HG03342 (cell line): ENCODE data around the gene TBC1D4.
"Not testable (repeated sequence)": the region's sequence is repeated elsewhere in the genome, so short reads cannot be mapped to it uniquely, and the experiment has no call there.

ENCODE experiments used
- ATAC-seq: cut with Tn5 transposase; IDR thresholded peaks from one replicate; pipeline ENCODE4 v1.9.1; 2021; ENCODE audit warnings: mild to moderate bottlenecking, moderate library complexity; ENCODE audit not compliant: unreplicated experiment

Gene TBC1D4

GRCh38 chr13:75455962-75456361 lies 26.0 kb downstream of the TBC1D4 start:
- no peak for ATAC-seq

GRCh38 chr13:75454497-75454896 lies 27.5 kb downstream of the TBC1D4 start:
- ATAC-seq, result no peak

- no peak for ATAC-seq
Measured at GRCh38 chr13:75452564-75452963, 29.4 kb downstream of the TBC1D4 start.

GRCh38 chr13:75447493-75447892 lies 34.5 kb downstream of the TBC1D4 start:
- ATAC-seq, result no peak

- no peak for ATAC-seq
Measured at GRCh38 chr13:75446874-75447273, 35.1 kb downstream of the TBC1D4 start.

GRCh38 chr13:75445717-75446499 lies 36.1 kb downstream of the TBC1D4 start:
- ATAC-seq, result no peak

- no peak for ATAC-seq
Measured at GRCh38 chr13:75444016-75444415, 38.0 kb downstream of the TBC1D4 start.

- ATAC-seq, result no peak
Measured at GRCh38 chr13:75443356-75443958, 38.5 kb downstream of the TBC1D4 start.

- ATAC-seq, result no peak
Measured at GRCh38 chr13:75442736-75443234, 39.2 kb downstream of the TBC1D4 start.

- no peak for ATAC-seq
Measured at GRCh38 chr13:75440100-75440499, 41.9 kb downstream of the TBC1D4 start.

- ATAC-seq, result no peak
Measured at GRCh38 chr13:75437582-75438318, 44.2 kb downstream of the TBC1D4 start.

GRCh38 chr13:75434126-75434525 lies 47.8 kb downstream of the TBC1D4 start:
- not testable (repeated sequence) for ATAC-seq

GRCh38 chr13:75432811-75433244 lies 49.1 kb downstream of the TBC1D4 start:
- no peak for ATAC-seq

- ATAC-seq, result no peak
Measured at GRCh38 chr13:75432045-75432444, 49.9 kb downstream of the TBC1D4 start.

GRCh38 chr13:75430436-75431209 lies 51.3 kb downstream of the TBC1D4 start:
- ATAC-seq, result no peak

GRCh38 chr13:75426421-75426820 lies 55.5 kb downstream of the TBC1D4 start:
- no peak for ATAC-seq

- peak; percentile 86 for ATAC-seq
Measured at GRCh38 chr13:75425216-75426009, 56.6 kb downstream of the TBC1D4 start.

GRCh38 chr13:75423946-75424345 lies 58.0 kb downstream of the TBC1D4 start:
- no peak for ATAC-seq

- ATAC-seq, result no peak
Measured at GRCh38 chr13:75422028-75422427, 59.9 kb downstream of the TBC1D4 start.

GRCh38 chr13:75421133-75421532 lies 60.8 kb downstream of the TBC1D4 start:
- ATAC-seq, result no peak
